NCI-H82 (cell line): ENCODE data around the gene RAB30.
"Not testable (repeated sequence)": the region's sequence is repeated elsewhere in the genome, so short reads cannot be mapped to it uniquely, and the experiment has no call there.

Experiments used
- DNase-seq: peaks from one replicate; lab custom pipeline; 2025; lab: John Stamatoyannopoulos, UW

The RAB30 gene

GRCh38 chr11:82943430-82943829, 128.3 kb downstream of the RAB30 start:
- not testable (repeated sequence) for DNase-seq

GRCh38 chr11:82942376-82942775, 129.3 kb downstream of the RAB30 start:
- DNase-seq, result no peak

- DNase-seq, result no peak
Measured at GRCh38 chr11:82939456-82939855, 132.2 kb downstream of the RAB30 start.

- no peak for DNase-seq
Measured at GRCh38 chr11:82937554-82937953, 134.1 kb downstream of the RAB30 start.

GRCh38 chr11:82936261-82936660, 135.4 kb downstream of the RAB30 start:
- DNase-seq, result no peak

- DNase-seq, result no peak
Measured at GRCh38 chr11:82932564-82932963, 139.1 kb downstream of the RAB30 start.

GRCh38 chr11:82930734-82931133, 141.0 kb downstream of the RAB30 start:
- no peak for DNase-seq

- no peak for DNase-seq
Measured at GRCh38 chr11:82930229-82930628, 141.5 kb downstream of the RAB30 start.

- DNase-seq, result no peak
Measured at GRCh38 chr11:82929121-82929520, 142.6 kb downstream of the RAB30 start.

GRCh38 chr11:82927264-82927880, 144.3 kb downstream of the RAB30 start:
- DNase-seq, result peak; percentile 68

- no peak for DNase-seq
Measured at GRCh38 chr11:82924522-82925224, 147.0 kb downstream of the RAB30 start.
